ENCODE results near the gene HSD11B1L. TPM values are rescaled to one million over a fixed set of nuclear protein-coding genes. Genes with fewer than 3 reads are reported as not detected.

Gene HSD11B1L
- total and polyA plus RNA-seq, 5 donors = 4.3 to 9.8 (median 7.1) TPM

DNA sequence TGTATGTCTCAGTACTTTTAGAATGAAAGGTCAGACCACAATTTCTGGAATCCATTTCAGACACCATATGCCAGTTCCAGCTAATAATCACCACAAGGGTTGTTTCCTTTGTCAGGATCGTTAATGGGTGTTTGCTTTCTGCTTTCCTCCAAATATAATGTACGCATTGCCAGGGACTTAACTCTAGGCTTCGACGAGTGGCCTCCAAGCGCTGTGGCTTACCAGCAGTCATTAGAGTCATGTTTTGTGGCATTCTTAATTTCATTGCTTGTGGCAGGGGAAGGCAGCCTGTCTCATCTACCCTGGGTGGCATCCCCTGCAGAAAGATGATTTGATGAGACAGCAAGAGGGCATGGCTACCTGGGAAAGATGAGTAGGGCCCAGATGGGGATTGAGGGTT, 35.4 kb upstream of the HSD11B1L start:
- intact Hi-C loops (cut with DNase I) = no loop called here
- no peak for DNase-seq
- Histone ChIP-seq H3K4me3 (ENCODE audit: low read length) (no peak overlapping the region), H3K27ac (ENCODE audit: low read length) (no peak overlapping the region), H3K4me1 (ENCODE audit: control insufficient read depth, insufficient read depth, low read length) (no peaks in the 10 kb centered on the region), H3K27me3 (ENCODE audit: control insufficient read depth, insufficient read depth) (no peaks in the 10 kb centered on the region), H3K9me3 (ENCODE audit: control insufficient read depth, low read length) (no peaks in the 10 kb centered on the region)
- ATAC-seq = no peak
- 91% methylated on average over 5 of the region's 5 CpGs for WGBS

DNA sequence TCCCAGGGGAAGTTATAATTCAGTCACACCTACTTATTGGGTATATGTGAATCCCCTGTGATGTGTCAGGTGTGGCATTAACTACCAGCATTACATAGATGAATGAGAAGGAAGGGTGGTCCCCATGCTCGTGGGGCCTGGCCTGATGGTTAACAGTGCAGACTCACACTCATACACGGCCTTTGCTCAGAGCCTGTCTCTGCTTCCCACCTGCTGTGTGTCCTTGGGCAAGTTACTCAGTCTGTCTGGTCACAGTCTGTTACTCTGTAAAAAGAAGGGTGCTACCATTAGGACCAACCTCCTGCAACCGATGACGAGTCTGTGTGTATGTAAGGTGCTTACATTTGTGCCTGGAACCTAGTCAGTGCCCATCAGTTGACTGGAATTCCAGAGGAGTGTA, 34.1 kb upstream of the HSD11B1L start:
- Histone ChIP-seq H3K4me3 (ENCODE audit: low read length) (no peak overlapping the region), H3K27me3 (ENCODE audit: control insufficient read depth, insufficient read depth) (no peaks in the 10 kb centered on the region), H3K4me1 (ENCODE audit: control insufficient read depth, insufficient read depth, low read length) (no peaks in the 10 kb centered on the region), H3K9me3 (ENCODE audit: control insufficient read depth, low read length) (no peaks in the 10 kb centered on the region), H3K27ac (ENCODE audit: low read length) (no peak overlapping the region)
- 91% methylated on average over 4 of the region's 4 CpGs for WGBS
- intact Hi-C loops (cut with DNase I) = no loop called here
- DNase-seq (no peak), ATAC-seq (no peak)

DNA sequence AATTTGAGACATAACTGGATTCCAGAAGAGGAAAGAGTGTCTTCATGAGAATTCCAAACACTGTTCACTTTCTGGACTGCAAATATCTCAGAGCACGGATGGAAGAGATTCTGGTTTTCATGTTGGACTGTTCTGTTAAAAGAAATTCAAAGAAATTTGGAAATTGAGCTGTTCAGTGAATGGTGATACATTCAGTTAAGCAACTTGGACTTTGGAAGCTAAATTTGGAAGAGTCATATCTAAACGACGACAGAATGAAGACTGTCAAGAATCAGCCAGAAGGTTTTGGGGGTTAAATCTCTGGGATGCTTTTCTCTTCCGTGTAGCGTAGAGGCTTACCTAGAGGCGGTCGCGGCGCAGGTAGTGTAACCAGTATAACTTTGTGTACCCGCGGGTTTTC, 32.4 kb upstream of the HSD11B1L start:
- H3K4me3 ChIP-seq (ENCODE audit: low read length) = no peak overlapping the region
- 91% methylated on average over 10 of the region's 11 CpGs for WGBS

DNA sequence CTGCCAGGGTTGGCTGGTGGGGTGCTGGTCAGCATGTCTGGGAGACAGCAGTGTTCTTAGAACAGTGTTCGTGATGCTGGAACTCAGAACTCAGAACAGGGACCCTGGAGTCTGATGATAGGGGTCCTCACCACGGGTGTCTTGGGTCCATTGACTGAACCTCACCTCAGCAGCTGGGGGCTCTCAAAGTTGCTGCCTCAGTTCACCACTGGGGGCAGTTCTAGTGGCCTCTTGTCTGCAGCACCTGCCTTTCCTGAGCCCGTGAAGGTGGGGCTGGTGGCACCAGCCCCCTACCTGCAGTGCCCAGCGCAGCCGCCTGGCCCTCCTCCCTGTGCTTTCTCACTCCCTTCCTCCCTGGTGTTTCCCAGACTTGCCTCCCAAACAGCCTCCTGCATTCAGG, 29.5 kb upstream of the HSD11B1L start:
- 96% methylated on average over 5 of the region's 5 CpGs for WGBS
- no peaks in the 10 kb centered on the region for H3K4me1 ChIP-seq (ENCODE audit: control insufficient read depth, insufficient read depth, low read length)

More for the DNA sequence above, 32.4 kb upstream of the HSD11B1L start:
- Histone ChIP-seq H3K4me1 (ENCODE audit: control insufficient read depth, insufficient read depth, low read length) (no peaks in the 10 kb centered on the region), H3K27ac (ENCODE audit: low read length) (no peak overlapping the region), H3K9me3 (ENCODE audit: control insufficient read depth, low read length) (no peaks in the 10 kb centered on the region), H3K27me3 (ENCODE audit: control insufficient read depth, insufficient read depth) (no peaks in the 10 kb centered on the region)
- DNase-seq (no peak), ATAC-seq (no peak)
- intact Hi-C loops (cut with DNase I) = no loop called here

DNA sequence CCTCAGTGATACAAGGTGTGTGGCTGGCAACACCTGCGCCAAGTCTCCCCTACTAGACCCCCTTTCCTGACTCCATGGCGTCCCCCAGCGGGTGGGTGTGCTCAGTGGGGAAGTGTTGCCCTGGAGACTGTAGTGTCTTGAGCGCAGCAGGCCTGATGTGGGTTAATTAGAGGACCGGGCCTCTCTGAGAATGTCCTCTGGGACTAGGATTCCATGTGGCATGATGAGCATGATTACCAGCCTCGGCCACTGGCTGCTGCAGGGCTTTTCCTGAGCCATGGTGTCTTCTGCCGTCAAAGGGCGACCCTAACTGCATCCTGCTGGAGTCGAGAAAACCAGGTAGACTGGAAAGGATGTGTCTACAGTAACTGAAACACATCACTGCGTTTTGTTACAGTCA, 28.6 kb upstream of the HSD11B1L start:
- WGBS = 86% methylated on average over 10 of the region's 10 CpGs
- Histone ChIP-seq H3K27me3 (ENCODE audit: control insufficient read depth, insufficient read depth) (no peaks in the 10 kb centered on the region), H3K9me3 (ENCODE audit: control insufficient read depth, low read length) (no peaks in the 10 kb centered on the region), H3K4me1 (ENCODE audit: control insufficient read depth, insufficient read depth, low read length) (no peaks in the 10 kb centered on the region), H3K4me3 (ENCODE audit: low read length) (no peak overlapping the region), H3K27ac (ENCODE audit: low read length) (no peak overlapping the region)
- ATAC-seq (no peak), DNase-seq (no peak)
- intact Hi-C loops (cut with DNase I) = no loop called here

More for the DNA sequence above, 29.5 kb upstream of the HSD11B1L start:
- no peaks in the 10 kb centered on the region for H3K27me3 ChIP-seq (ENCODE audit: control insufficient read depth, insufficient read depth)
- H3K27ac ChIP-seq (ENCODE audit: low read length) = no peak overlapping the region
- H3K4me3 ChIP-seq (ENCODE audit: low read length) = no peak overlapping the region
- ATAC-seq (no peak), DNase-seq (no peak)
- intact Hi-C loops (cut with DNase I) = no loop called here
- no peaks in the 10 kb centered on the region for H3K9me3 ChIP-seq (ENCODE audit: control insufficient read depth, low read length)

DNA sequence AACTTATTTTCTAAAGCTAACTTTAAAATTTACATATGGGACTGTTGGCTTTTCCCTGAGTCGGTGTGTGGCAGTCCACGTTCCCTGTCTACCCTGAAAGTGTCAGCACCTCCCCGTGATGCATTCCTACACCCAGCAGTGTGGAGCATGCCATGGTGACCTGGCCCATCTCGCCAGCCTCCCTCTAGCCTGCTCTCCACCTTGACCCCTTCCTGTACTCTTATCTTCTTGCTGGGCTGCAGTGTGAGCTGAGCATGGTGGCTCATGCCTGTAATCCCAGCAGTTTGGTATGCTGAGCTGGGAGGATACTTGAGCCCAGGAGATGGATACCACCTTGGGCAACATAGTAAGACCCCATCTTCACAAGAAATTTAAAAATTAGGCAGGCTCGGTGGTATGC, 25.9 kb upstream of the HSD11B1L start:
- Histone ChIP-seq H3K27me3 (ENCODE audit: control insufficient read depth, insufficient read depth) (no peaks in the 10 kb centered on the region), H3K4me3 (ENCODE audit: low read length) (no peak overlapping the region), H3K27ac (ENCODE audit: low read length) (no peak overlapping the region), H3K4me1 (ENCODE audit: control insufficient read depth, insufficient read depth, low read length) (no peaks in the 10 kb centered on the region), H3K9me3 (ENCODE audit: control insufficient read depth, low read length) (no peaks in the 10 kb centered on the region)
- WGBS = 68% methylated on average over 5 of the region's 5 CpGs
- ATAC-seq (no peak), DNase-seq (no peak)
- intact Hi-C loops (cut with DNase I) = no loop called here

DNA sequence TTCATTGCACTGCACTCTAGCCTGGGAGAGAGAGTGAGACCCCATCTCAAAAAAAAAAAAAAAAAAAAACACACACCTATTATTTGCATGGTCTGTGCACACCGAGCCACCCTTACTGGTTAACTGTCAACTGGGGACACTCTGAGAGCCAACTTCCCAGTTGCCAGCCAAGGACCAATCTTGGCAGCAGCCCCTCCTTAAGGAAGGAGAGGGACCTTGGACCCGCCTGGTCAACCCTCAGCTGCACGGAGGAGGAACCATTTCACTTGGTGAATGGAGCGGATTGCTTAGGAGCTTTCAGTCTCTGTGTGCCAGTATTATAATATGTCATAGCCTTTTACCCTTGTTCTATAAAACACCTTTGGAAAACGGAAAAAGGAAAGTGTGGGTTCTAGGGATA, 25.4 kb upstream of the HSD11B1L start:
- no peaks in the 10 kb centered on the region for H3K4me1 ChIP-seq (ENCODE audit: control insufficient read depth, insufficient read depth, low read length)
- H3K4me3 ChIP-seq (ENCODE audit: low read length) = no peak overlapping the region
- H3K27me3 ChIP-seq (ENCODE audit: control insufficient read depth, insufficient read depth) = no peaks in the 10 kb centered on the region
- intact Hi-C loops (cut with DNase I) = no loop called here
- ATAC-seq (no peak), DNase-seq (no peak)
- H3K9me3 ChIP-seq (ENCODE audit: control insufficient read depth, low read length) = no peaks in the 10 kb centered on the region
- no peak overlapping the region for H3K27ac ChIP-seq (ENCODE audit: low read length)
- 81% methylated on average over 5 of the region's 5 CpGs for WGBS

DNA sequence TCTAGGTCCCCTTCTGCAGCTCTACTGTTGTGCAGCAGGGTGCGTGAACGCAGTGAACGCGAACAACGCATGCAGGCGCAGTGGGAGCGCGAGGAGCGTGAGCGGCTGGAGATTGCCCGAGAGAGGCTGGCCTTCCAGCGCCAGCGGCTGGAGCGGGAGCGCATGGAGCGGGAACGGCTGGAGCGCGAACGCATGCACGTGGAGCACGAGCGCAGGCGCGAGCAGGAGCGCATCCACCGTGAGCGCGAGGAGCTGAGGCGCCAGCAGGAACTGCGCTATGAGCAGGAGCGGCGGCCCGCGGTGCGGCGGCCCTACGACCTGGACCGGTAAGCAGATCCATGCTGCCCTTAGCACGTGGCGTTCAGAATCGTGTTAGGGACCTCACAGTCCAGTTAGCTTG, 19.3 kb upstream of the HSD11B1L start:
- Histone ChIP-seq H3K4me1 (ENCODE audit: control insufficient read depth, insufficient read depth, low read length) (no peaks in the 10 kb centered on the region), H3K27me3 (ENCODE audit: control insufficient read depth, insufficient read depth) (no peaks in the 10 kb centered on the region), H3K27ac (ENCODE audit: low read length) (no peak overlapping the region), H3K4me3 (ENCODE audit: low read length) (no peak overlapping the region), H3K9me3 (ENCODE audit: control insufficient read depth, low read length) (no peaks in the 10 kb centered on the region)
- 98% methylated on average over 42 of the region's 42 CpGs for WGBS
- intact Hi-C loops (cut with DNase I) = no loop called here
- peak in 1 of 3 donors; percentile 53 for DNase-seq
- no peak for ATAC-seq

DNA sequence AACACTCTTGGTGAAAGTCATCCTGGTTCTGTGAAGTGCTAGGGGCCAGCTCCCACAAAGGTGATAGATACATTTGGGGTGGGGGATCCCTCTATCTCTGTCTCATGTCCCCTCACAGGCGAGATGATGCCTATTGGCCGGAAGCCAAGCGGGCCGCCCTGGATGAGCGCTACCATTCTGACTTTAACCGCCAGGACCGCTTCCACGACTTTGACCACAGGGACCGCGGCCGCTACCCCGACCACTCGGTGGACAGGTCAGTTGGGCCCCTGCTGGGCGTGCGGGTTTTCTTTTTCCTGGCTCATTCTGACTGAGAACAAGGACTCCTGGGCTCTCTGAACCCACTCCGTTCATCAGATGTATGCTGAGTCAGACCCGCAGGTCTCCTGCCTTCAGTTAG, 16.9 kb upstream of the HSD11B1L start:
- WGBS = 94% methylated on average over 17 of the region's 17 CpGs
- Histone ChIP-seq H3K4me3 (ENCODE audit: low read length) (no peak overlapping the region), H3K4me1 (ENCODE audit: control insufficient read depth, insufficient read depth, low read length) (no peaks in the 10 kb centered on the region), H3K27me3 (ENCODE audit: control insufficient read depth, insufficient read depth) (no peaks in the 10 kb centered on the region), H3K9me3 (ENCODE audit: control insufficient read depth, low read length) (no peaks in the 10 kb centered on the region), H3K27ac (ENCODE audit: low read length) (no peak overlapping the region)
- DNase-seq = peak in 1 of 3 donors; percentile 49
- no peak for ATAC-seq
- intact Hi-C loops (cut with DNase I) = no loop called here

DNA sequence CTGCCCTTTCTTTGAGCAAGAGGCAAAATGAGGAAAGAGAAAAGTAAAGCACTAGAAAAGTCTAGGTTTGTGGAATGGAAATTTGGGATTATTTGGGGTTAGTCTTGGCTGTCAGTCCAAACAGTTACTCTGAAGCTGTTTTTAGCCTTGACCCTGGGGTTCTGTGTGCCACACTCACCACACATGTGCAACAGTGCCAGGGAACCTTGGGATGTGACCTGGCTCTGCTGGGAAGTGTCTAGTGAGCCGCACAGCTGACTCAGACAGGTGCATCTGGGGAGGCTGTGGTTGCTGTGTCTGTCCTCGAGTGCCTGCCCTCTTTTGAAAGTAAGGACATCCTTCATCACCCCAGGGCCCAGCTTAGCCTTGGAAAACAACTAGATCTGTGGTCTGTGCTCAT, 16.3 kb upstream of the HSD11B1L start:
- WGBS = 88% methylated on average over 2 of the region's 2 CpGs
- Histone ChIP-seq H3K27me3 (ENCODE audit: control insufficient read depth, insufficient read depth) (no peaks in the 10 kb centered on the region), H3K9me3 (ENCODE audit: control insufficient read depth, low read length) (no peaks in the 10 kb centered on the region), H3K27ac (ENCODE audit: low read length) (no peak overlapping the region), H3K4me3 (ENCODE audit: low read length) (no peak overlapping the region), H3K4me1 (ENCODE audit: control insufficient read depth, insufficient read depth, low read length) (no peaks in the 10 kb centered on the region)
- intact Hi-C loops (cut with DNase I) = no loop called here
- DNase-seq = no peak
- no peak for ATAC-seq

DNA sequence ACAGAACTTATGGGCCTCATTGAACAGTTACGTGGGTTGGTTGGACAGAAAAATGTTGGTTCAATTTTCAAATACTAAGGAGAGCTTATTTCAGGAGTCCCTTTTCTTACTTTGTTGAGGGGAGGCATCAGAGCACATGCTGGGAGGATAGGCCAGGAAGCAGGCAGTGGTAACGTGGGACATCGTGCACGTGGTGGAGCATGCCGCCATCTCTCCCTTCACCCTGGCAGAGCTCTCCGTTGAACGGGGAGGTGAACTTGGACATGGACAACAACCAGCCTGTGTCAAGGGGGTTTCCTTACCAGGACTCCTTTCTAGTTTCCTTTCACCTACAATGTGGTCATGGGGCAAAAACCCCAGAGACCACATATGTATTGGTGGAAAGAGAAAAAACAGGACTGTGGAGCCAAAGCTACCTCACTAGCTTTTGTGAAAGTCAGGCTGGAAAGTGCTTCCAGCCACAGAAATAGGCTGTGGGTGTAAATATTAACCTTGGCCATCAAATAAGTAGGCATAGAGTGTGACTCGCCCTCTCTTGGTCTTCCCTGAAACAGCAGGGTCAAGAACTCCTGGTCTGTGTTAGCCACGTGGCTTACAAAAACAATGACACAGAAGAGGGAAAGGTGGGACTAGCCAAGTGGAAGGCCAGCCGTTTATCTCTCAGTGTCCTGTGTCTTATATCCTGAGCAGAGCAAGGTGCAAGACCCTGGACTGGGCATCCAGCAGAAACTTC, 14.9 kb upstream of the HSD11B1L start:
- H3K27ac ChIP-seq (ENCODE audit: low read length) = no peak overlapping the region
- no peak overlapping the region for H3K4me3 ChIP-seq (ENCODE audit: low read length)
- DNase-seq (no peak), ATAC-seq (no peak)
- intact Hi-C loops (cut with DNase I) = no loop called here
- no peaks in the 10 kb centered on the region for H3K9me3 ChIP-seq (ENCODE audit: control insufficient read depth, low read length)
- no peaks in the 10 kb centered on the region for H3K4me1 ChIP-seq (ENCODE audit: control insufficient read depth, insufficient read depth, low read length)
- no peaks in the 10 kb centered on the region for H3K27me3 ChIP-seq (ENCODE audit: control insufficient read depth, insufficient read depth)
- 79% methylated on average over 10 of the region's 10 CpGs for WGBS

Measured in right cardiac atrium (tissue), 5 donors.